HG03159 (cell line): Measurements from ENCODE around the gene BDH1.

Source experiments
- ATAC-seq: cut with Tn5 transposase; IDR thresholded peaks from one replicate; pipeline ENCODE4 v1.9.1; 2021; ENCODE audit warnings: mild to moderate bottlenecking, moderate library complexity; ENCODE audit not compliant: unreplicated experiment

BDH1 gene

GRCh38 chr3:197508051-197508451, 47.7 kb downstream of the BDH1 start:
- no peak for ATAC-seq

- ATAC-seq = no peak
Observed at GRCh38 chr3:197507541-197507940, 48.2 kb downstream of the BDH1 start.

GRCh38 chr3:197507081-197507480, 48.7 kb downstream of the BDH1 start:
- no peak for ATAC-seq

- ATAC-seq = no peak
Observed at GRCh38 chr3:197505796-197506548, 49.8 kb downstream of the BDH1 start.

GRCh38 chr3:197504641-197505121, 51.1 kb downstream of the BDH1 start:
- ATAC-seq = no peak

GRCh38 chr3:197504229-197504628, 51.5 kb downstream of the BDH1 start:
- no peak for ATAC-seq

- no peak for ATAC-seq
Observed at GRCh38 chr3:197503652-197504051, 52.1 kb downstream of the BDH1 start.

- no peak for ATAC-seq
Observed at GRCh38 chr3:197501879-197502620, 53.7 kb downstream of the BDH1 start.

- no peak for ATAC-seq
Observed at GRCh38 chr3:197501496-197501878, 54.3 kb downstream of the BDH1 start.

- ATAC-seq = no peak
Observed at GRCh38 chr3:197500812-197501211, 55.0 kb downstream of the BDH1 start.

GRCh38 chr3:197499427-197499826, 56.3 kb downstream of the BDH1 start:
- no peak for ATAC-seq

GRCh38 chr3:197498499-197499241, 57.1 kb downstream of the BDH1 start:
- no peak for ATAC-seq

- ATAC-seq = no peak
Observed at GRCh38 chr3:197496746-197497125, 59.0 kb downstream of the BDH1 start.

GRCh38 chr3:197495999-197496745, 59.6 kb downstream of the BDH1 start:
- ATAC-seq = no peak

- ATAC-seq = no peak
Observed at GRCh38 chr3:197495499-197495898, 60.3 kb downstream of the BDH1 start.

- no peak for ATAC-seq
Observed at GRCh38 chr3:197495059-197495455, 60.7 kb downstream of the BDH1 start.

- no peak for ATAC-seq
Observed at GRCh38 chr3:197494366-197495058, 61.3 kb downstream of the BDH1 start.

- no peak for ATAC-seq
Observed at GRCh38 chr3:197493049-197493448, 62.7 kb downstream of the BDH1 start.

- ATAC-seq = no peak
Observed at GRCh38 chr3:197491923-197492664, 63.7 kb downstream of the BDH1 start.

- no peak for ATAC-seq
Observed at GRCh38 chr3:197491478-197491877, 64.3 kb downstream of the BDH1 start.
